HG03558 (cell line): Measurements from ENCODE around the gene ANKUB1.
A peak's percentile ranks its signal among the peaks of the same experiment; 100 is the strongest.
"Not testable (repeated sequence)": the region's sequence is repeated elsewhere in the genome, so short reads cannot be mapped to it uniquely, and the experiment has no call there.

Experiments
- ATAC-seq: cut with Tn5 transposase; IDR thresholded peaks from one replicate; pipeline ENCODE4 v1.9.1; 2021; ENCODE audit warnings: moderate number of reproducible peaks; ENCODE audit not compliant: unreplicated experiment; ENCODE audit errors: extremely low read depth

Gene ANKUB1, protein sequence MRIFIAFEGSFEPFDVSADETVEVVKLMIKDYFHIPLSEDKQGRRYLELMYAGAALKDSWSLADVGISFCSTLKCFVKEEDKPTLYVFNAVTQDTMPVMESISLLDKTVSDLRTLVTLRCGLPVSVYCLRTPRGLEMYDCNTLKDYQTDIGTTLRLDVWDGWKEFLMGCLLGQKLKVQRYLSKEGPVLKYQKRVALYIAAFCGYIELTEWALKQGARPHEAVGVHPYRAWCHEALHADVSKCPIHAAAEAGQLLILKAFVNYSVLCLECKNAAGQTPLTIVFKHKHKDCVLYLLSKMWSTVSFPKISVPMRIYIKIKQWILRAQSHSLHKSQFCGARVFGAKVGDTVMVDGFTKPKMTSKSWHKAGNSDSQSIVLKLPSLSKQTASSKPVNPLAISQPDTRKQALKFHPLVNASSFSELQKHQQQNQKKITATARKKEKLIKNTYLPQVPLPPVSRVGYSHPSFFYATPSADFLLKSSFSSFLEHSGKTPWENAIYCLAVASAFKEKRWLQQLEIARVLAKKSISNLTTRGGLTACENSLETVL

DNA sequence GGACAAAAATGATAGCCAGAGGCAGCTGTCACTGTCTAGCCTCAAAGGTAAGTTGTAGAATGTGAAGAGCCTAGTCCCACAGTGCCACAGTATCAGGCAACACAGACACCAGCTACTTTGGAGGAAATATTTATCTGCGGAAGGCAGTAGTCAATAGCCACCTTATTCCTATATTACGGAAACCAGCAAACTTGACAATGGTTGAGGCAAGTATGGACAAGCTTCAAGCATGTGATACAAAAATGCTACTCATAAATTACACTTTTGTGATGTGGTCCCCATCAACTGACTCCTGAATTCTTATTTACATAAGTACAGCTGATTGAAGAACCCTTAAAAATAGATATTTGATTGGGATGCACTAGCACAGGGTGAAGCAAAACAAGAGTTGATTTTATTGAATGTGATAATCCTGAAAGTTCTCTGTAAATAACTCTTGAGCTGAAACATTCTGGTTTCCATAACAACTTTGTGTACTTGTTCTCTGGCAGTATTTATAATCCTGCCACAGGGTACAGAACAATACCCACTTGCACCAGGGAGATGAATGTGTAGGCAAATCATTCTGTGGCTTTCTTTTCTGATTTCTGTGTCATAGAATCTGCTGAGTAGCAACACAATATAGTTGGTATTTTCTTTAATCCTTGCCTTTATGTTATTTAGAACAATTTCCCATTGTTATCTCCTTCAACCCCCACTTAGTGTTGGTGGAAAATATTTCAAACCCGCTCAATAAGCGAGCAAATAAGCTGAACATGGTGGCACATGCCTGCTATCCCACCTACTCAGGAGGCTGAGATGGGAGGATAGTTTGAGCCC is at the start of gene ANKUB1:
Gene ANKUB1 (minus strand): TSS at position 103 of the 819 bp plus-strand sequence. CDS start 188 bp downstream, outside the sequence.
- no peak for ATAC-seq

DNA sequence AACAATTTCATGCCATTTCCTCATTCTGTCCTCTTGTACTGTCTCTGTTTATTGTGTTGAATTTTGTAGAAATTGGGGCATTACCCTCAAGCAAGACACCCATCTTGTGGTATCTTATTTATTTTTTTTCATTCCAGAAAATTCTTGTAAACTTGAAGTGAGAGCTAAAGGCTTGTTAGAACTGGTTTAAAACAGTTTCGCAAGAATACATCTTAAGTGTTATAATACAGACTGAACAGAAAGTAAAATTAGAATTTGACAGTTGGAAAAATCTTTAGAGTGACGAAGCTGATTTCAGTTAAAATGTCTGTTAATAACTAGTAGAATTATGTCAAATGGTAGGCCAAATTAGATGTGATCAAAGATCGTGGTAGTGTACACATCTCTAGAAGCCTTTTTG is 47.5 kb upstream of the ANKUB1 start:
- no peak for ATAC-seq

DNA sequence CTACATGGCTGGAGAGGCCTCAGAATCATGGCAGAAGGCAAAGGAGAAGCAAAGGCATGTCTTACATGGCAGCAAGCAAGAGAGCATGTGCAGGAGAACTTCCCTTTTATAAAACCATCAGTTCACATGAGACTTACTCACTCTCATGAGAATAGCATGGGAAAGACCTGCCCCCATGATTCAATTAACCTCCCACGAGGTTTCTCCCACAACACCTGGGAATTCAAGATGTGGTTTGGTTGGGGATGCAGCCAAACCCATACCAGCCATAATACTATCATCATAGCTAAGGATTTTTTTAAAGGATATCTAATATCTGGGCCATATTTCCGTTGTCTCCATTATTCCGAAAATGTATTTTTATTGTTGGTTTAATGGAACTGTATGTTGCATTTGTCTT is 47.1 kb upstream of the ANKUB1 start:
- not testable (repeated sequence) for ATAC-seq

DNA sequence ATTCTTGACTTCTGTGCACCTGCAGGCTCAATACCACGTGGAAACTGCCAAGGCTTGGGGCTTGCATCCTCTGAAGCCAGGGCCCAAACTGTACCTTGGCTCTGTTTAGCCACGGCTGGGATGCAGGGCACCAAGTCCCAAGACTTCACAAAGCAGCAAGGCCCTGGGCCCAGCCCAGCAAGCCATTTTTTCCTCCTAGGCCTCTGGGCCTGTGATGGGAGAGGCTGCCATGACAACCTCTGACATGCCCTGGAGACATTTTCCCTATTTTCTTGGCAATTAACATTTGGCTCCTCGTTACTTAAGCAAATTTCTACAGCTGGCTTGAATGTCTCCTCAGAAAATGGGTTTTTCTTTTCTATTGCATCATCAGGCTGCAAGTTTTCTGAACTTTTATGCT is 46.1 kb upstream of the ANKUB1 start:
- not testable (repeated sequence) for ATAC-seq

DNA sequence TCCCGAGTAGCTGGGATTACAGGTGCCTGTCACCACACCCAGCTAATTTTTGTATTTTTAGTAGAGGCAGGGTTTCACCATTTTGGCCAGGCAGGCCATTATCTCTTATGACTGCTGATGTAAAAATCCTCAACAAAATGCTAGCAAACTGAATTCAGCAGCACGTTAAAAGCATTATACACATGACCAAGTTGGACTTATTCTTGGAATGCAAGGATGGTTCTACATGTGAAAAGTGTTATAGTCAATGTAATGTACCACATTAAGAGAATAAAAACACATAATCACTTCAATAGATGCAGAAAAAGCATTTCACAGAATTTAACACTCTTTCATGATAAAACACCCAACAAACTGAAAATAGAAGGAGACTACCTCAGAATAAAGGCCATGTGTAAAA is 40.9 kb upstream of the ANKUB1 start:
- no peak for ATAC-seq

DNA sequence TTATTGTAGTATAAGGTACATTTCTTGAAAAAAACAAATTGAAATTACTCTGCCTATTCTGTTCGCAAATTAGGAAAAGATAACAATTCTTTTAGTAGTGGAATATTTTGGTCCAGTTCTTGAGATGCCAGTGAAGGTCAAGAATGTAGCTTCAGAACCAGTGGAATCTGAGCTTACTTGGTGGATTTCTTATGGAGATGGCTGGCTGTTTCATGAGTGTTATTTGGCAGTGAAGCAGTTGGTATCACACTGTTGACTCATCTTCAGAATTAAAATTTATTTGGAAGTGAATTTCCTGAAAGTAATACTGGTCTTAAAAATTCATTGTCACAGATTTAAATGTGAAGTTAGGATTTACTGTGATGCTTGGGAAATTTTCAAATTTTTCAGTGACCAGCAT is 39.7 kb upstream of the ANKUB1 start:
- ATAC-seq = no peak

DNA sequence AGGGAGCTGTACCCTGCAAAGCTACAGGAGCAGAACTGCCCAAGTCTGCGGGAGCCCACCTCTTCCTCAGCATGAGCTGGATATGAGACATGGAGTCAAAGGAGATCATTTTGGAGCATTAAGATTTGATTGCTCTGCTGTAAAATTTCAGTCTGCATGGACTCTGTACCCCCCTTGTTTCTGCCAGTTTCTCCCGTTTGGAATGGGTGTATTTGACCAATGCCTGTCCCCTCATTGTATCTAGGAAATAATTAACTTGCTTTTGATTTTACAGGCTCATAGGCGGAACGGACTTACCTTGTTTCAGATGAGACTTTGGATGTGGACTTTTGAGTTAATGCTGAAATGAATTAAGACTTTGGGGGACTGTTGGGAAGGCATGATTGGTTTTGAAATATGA is 39.0 kb upstream of the ANKUB1 start:
- ATAC-seq = no peak

DNA sequence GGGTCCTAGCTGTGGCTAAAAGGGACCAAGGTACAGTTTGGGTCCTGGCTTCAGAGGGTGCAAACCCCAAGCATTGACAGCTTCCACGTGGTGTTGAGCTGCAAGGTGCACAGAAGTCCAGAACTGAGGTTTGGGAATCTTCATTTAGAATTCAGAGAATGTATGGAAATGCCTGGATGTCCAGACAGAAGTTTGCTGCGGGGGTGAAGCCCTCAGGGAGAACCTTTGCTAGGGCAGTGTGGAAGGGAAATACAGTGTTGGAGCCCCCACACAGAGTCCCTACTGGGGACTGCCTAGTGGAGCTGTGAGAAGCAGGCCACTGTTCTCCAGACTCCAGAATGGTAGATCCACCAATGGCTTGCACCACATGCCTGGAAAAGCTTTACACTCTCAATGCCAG is 38.5 kb upstream of the ANKUB1 start:
- ATAC-seq = no peak

DNA sequence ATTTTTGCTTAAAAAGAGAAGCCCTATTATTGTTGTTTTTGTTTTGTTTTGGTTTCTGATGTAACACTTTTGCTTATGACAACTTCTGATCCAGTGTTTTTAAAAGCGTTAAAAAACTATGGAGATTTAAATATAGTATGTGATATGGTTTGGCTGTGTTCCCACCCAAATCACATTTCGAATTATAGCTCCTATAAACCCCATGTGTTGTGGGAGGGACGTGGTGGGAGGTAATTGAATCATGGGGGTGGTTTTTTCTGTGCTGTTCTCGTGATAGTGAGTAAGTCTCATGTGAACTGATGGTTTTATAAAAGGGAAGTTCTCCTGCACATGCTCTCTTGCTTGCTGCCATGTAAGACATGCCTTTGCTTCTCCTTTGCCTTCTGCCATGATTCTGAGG is 37.3 kb upstream of the ANKUB1 start:
- not testable (repeated sequence) for ATAC-seq

DNA sequence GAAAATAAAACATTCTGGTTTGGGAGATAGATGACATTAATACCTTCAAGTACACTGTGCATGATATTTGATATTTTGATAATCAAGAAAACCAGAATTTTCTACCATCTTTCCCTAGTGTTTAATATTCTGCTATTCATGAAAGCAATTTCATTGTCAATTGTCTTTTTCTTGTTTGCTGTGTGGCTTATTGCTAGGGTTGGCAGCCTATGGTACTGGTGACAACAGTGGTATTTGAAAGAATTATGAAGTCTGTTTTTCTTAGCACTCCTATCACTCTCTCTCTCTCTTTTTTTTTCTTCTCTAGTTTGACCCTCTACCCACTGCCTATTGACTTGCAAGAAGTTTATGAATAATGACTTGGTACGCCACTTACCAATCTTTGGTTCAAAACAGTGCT is 36.0 kb upstream of the ANKUB1 start:
- no peak for ATAC-seq

DNA sequence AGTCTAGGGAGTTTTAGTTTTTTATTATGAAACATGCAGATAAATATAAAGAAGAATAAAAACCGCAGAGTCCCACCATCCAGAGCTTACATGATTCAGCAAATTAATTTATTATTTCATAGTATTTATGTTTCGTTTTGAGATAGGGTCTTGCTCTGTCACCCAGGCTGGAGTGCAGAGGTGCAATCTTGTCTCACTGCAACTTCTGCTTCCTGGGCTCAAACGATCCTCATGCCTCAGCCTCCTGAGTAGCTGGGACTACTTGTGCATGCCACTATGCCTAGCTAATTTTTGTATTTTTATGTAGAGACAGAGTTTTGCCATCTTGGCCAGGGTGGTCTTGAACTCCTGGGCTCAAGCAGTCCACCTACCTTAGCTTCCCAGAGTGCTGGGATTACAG is 34.3 kb upstream of the ANKUB1 start:
- no peak for ATAC-seq

DNA sequence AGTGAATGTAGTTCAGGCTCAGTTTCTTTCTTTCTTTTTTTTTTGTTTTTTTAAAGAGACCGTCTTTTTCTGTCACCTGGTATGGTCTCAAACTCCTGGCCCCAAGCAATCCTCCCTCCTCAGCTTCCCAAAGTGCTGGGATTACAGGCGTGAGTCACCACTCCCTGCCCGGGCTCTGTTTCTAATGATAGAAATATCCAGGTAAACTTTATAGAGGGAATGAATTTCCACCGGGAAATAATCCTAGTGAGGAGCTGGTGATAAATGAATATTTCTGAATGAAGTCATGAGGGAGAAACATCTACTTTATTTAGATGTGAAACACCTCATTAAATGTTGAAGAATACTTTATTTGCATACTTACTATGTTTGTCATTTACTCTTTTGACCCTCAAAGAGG is 27.8 kb upstream of the ANKUB1 start:
- ATAC-seq = no peak

DNA sequence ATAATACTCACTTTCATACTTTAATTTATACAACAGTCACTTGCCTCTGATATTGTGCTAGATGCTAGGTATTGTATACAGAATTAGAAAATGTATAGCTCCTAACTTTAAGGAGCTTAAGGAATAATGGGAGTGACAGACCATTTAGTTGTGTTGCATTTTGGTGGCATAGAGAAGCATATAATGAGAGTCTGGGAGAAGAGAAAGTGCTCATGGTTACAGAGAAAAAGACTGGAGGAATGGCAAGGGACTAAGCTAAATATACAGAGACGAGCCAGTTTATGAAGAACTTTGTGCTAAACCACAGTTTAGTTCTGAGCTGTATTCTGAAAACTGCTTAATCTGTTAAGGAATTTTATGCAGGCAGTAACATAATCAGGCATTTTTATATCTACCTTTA is 27.1 kb upstream of the ANKUB1 start:
- no peak for ATAC-seq

DNA sequence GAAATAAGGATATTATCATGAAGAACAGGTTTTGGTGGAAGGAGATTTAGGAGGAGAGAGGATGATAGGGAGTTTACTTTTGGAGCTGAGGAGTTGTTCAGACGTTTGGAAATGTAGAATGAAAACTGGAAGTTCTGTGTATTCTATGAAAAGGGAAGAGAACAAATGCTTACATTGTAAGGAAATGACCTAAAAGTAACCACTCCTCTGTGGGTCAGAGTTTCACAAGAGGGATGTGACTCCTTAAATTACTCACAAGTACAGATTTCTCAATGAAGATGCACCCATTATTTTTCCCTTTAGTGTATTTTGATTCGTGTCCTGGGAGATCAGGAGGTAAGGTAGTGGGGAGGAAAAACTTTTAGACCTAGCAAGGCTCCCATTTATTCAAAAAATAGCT is 24.6 kb upstream of the ANKUB1 start:
- no peak for ATAC-seq

DNA sequence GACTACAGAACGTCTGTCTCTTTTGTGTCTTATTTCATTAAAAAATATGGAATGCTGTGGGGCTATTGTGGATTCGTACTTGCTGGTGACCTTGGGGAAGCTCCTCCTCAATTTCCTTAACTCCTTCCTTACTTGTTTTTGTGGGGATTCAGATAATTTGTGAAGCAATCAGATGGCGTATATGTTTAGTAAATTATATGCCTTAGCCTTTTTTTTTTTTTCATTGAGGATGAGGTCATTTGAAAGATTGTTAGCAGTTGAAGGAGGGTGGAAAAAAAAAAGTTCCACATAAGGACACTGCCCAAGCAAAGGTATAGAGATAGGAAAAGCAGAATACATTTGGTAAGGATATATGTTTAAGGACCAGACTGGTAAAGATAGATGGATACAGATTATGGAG is 24.0 kb upstream of the ANKUB1 start:
- no peak for ATAC-seq

DNA sequence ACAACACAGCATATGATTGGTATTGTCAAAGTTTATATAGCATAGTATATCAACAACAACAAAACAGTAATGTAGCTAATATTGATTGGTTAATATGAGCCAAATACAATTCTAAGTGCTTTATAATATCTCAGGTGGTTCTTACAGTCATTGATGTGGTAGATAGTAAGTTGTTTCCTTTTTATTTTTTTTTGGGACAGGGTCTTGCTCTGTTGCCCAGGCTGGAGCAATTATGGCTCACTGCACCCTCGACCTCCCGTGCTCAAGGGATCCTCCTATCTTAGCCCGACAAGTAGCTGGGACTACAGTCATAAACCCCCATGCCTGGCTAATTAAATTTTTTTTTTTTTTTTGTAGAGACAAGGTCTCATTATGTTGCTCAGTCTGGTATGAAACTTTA is 23.4 kb upstream of the ANKUB1 start:
- no peak for ATAC-seq

DNA sequence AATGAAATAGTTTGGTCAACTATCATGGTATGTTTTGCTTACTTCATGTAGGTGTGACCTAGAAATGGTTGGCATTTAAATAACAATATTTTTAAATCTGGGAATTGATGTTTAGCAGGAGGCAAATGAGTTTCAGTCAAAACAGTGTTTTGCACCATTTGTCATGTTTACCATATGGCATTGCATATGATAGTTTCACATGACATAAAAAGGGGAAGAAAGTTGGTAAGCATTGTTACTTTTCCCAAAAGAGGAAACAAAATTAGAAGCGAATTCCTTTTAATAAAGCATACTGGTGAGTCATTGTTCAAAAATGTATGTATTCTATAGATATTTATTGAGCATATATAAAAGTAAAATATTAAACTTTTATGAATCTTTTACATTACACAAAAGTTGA is 23.0 kb upstream of the ANKUB1 start:
- no peak for ATAC-seq

DNA sequence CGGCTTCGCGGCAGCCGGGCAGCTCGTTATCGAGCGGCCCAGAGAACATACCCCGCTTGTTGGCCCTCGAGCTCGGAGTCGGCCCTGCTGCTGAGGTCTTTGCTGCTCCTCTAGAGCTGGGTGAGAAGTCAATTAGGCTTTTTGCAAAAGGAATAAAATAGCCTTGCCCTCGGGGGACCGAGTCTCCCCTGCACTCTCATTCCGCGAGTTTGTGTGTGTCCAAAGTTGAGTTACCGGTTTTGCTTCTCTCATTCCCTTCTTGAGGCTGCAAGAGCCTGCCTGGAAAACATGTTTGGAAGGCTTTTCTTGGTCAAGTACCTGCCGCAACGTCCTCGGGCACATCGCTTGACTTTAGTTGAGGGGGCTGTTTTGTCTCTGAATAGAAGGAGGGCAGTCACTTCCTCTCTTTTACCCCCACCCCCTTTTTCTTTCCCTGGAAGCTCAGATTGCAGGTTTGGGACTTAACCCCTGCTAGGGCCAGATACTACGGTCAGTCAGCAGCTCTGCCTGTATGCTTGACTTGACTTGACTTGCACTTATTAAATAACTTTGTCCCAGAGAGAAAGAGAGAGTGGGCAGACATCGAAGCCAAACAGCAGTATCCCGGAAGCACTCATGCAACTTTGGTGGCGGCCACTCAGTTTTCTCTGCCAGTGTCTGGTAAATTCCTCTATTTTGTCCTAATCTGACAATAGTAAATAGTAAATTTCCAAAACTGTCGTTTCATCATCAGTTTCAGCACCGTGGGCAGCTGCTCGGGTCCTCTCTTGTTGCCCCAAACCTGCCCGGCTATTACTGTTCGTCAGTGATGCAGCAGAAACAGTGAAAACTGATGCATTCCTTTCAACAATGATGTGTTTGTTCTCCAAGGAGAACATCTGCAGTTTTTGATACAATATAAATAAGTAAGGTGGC is 21.3 kb upstream of the ANKUB1 start:
- ATAC-seq = peak; percentile 0

DNA sequence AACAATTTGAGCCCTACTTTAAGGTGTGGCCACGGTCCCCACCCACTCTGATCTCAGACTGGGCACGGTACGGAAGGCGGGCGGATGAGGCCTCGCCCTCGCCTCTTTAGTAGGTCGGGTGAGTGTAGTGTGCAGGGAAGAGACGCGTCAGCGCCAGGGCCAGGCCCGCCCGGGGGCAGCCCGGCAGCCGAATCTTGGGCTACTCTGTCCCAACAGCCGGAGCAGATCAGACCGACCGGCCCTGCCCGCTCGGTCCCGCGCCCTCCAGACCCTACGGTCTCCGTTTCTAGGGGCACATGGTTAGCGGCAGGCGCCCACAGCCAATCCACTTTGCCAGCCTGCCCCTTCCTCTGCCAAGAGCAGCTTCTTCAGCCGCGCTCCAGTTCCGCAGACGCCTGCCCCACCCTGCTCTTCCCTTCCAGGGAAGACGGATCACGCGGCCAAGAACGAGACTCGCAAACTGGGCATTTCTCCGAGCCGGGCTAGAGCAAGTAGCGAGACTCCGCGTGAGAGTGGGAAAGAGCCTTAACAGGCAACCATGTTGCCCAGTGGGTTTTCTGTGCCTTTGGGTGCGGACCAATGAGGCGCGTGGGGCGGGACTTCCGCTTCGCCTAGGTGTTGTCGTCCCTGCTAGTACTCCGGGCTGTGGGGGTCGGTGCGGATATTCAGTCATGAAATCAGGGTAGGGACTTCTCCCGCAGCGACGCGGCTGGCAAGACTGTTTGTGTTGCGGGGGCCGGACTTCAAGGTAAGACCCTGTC is 20.4 kb upstream of the ANKUB1 start, which contains the start of gene RNF13:
Gene RNF13 (plus strand): TSS at position 610 of the 761 bp plus-strand sequence. CDS start 32,812 bp downstream, outside the sequence.
- ATAC-seq = peak; percentile 80
